AG09319 (cell line): ENCODE results near the gene GPD2.
"Not testable (repeated sequence)": the region's sequence is repeated elsewhere in the genome, so short reads cannot be mapped to it uniquely, and the experiment has no call there.

Experiments
- DNase-seq: peaks from one replicate; pipeline ENCODE4 v3.0.0-alpha.2; 2010; ENCODE audit warnings: low read depth; ENCODE audit errors: extremely low read depth
- CTCF ChIP-seq: IDR thresholded peaks from 2 replicates; pipeline ENCODE4 v1.5.1; 2011; ENCODE audit warnings: low read depth, mild to moderate bottlenecking, inconsistent platforms, low read length, moderate library complexity

The GPD2 gene

DNA sequence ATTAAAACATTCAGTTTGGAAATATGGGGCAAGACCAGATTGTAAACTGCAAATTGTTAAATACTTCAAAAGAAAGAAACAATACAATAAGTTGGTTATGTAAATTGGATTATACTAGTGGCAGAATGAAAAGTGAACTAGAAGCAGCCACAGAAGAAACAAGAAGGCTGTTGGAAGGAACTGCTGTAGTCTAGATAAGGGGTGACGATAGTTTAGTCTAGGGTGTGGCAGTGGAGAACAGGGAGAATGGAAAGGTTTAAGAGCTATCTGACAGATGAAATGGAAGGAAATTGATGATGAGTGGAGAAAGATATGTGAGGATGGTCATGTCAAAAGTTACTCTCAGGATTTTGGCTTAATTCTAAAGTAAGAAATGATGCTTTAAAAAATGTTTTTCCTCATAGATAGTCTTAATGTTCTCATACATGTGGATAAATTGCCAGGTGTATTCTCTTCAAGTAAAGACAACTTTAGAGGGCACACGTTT lies 179.7 kb downstream of the GPD2 start:
- no peak for DNase-seq
- no peak for TF ChIP-seq CTCF

GRCh38 chr2:156618071-156618470 lies 181.9 kb downstream of the GPD2 start:
- not testable (repeated sequence) for DNase-seq

DNA sequence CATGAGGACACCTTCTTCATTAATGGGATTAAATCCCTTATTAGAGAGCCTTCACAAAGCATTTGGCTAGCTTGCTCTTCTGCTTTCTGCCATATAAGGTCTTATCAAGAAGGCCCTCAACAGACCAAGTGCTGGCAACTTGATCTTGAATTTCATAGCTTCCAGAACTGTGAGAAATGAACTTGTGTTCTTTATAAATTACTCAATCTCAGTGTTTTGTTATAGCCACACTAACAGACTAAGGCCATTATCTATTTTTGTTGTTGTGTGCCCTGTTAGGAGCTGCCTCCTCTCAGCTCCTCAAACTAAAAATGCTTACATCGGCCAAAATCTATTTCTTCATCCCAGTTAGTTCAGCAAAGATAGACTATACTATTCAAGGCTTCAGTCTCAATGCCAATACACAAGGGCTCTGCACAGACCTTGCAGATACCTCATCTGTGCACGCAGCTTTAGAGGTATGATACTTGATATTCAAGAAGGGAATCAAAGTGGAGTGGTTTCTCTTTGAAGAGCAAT lies 182.9 kb downstream of the GPD2 start:
- TF ChIP-seq CTCF, result no peak
- DNase-seq, result no peak

GRCh38 chr2:156622491-156622890 lies 186.3 kb downstream of the GPD2 start:
- no peak for DNase-seq
- TF ChIP-seq CTCF, result no peak

GRCh38 chr2:156625360-156626170 lies 189.4 kb downstream of the GPD2 start:
- TF ChIP-seq CTCF, result no peak
- no peak for DNase-seq

GRCh38 chr2:156626931-156627330 lies 190.8 kb downstream of the GPD2 start:
- TF ChIP-seq CTCF, result no peak
- DNase-seq, result no peak

DNA sequence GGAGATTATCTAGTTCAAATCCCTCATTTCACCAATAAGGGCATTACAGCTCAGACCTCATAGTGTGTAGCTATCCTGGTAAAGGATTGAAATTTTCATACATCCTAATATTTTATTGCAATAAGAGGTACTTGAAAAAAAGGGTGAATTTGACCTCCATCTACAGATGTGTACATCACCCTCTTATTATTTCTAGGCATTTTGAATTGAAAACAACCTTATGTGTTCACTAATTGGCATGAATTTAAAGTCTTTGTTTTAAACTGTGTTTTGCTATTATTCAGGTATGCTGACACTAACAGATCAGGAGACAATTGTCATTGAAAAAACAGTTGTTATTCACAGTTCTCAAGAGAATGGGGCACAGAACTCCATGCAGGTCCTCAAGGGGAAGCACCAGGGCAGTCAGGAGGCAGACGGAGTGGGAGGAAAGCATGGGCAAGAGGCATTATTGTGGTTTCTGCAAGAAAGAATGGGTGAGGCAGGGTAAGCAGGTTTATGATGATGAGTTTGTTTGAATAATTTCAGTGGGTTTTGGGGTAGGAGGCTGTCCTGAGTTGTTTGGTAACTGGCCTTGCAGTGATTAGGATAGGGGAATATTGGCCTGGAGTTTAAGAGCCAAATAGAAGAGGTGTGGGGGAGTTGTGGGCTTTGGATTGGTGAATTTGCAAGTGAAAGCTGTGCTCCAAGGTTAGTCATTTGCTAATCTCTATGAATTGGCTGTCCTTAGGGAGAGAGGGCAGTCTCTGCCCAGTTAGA lies 194.6 kb downstream of the GPD2 start:
- DNase-seq, result no peak
- no peak for TF ChIP-seq CTCF
